Sigmoid colon (tissue), 7 donors: ENCODE measurements around the gene OTUD4. TPM values are rescaled to one million over a fixed set of nuclear protein-coding genes. Genes with fewer than 3 reads are reported as not detected.
"Not testable (repeated sequence)": the region's sequence is repeated elsewhere in the genome, so short reads cannot be mapped to it uniquely, and the experiment has no call there.

ENCODE experiments used
- DNase-seq: peaks from one replicate; pipeline ENCODE4 v3.0.0-alpha.2; 2019
- H3K27ac ChIP-seq, 4 donors: fragments of 200-600 bp; sonication (generic); one replicate each; pipeline ENCODE4 v1.5.1; 2016 to 2019; ENCODE audit warnings: mild to moderate bottlenecking in 1 of 4
- H3K27me3 ChIP-seq, 3 donors: fragments of 200-600 bp; sonication (generic); one replicate each; pipeline ENCODE4 v1.5.1; 2019; ENCODE audit warnings: mild to moderate bottlenecking in 1 of 3
- H3K36me3 ChIP-seq, 4 donors: fragments of 200-600 bp; sonication (generic); one replicate each; pipeline ENCODE4 v1.5.1; 2016 to 2019
- H3K4me1 ChIP-seq, 4 donors: fragments of 200-600 bp; sonication (generic); one replicate each; pipeline ENCODE4 v1.5.1; 2017 to 2019
- H3K4me3 ChIP-seq, 4 donors: fragments of 200-600 bp; sonication (generic); one replicate each; pipeline ENCODE4 v1.5.1; 2017 to 2019; ENCODE audit warnings: mild to moderate bottlenecking in 2 of 4, moderate library complexity in 1 of 4
- H3K9me3 ChIP-seq, 4 donors: fragments of 200-600 bp in 3 of 4; sonication (generic) in 3 of 4; one replicate each; pipeline versions ENCODE4 v1.5.1 to v1.6.1; 2013 to 2019
- CTCF ChIP-seq, 4 experiments: fragments of 450-650 bp in 3 of 4; fragments of 200-600 bp in 1 of 4; IDR thresholded peaks; one replicate each; pipeline ENCODE4 v1.5.1; 2016 to 2019; ENCODE audit warnings: antibody characterized with exemption in 4 of 4, mild to moderate bottlenecking in 3 of 4, moderate library complexity in 2 of 4
- EP300 ChIP-seq, 4 donors: sonication (generic); formaldehyde crosslinking; IDR thresholded peaks; one replicate each; pipeline ENCODE4 v1.6.1; 2017; ENCODE audit warnings: antibody characterized with exemption in 4 of 4
- POLR2A ChIP-seq, 2 donors: fragments of 450-650 bp; IDR thresholded peaks; one replicate each; pipeline ENCODE4 v1.6.1; 2016; ENCODE audit warnings: antibody characterized with exemption in 2 of 2, mild to moderate bottlenecking in 2 of 2, moderate library complexity in 2 of 2
- POLR2AphosphoS5 ChIP-seq, 4 donors: sonication (generic); formaldehyde crosslinking; IDR thresholded peaks; one replicate each; pipeline ENCODE4 v1.6.1; 2017; ENCODE audit warnings: antibody characterized with exemption in 4 of 4
- WGBS, 2 donors: extraction: QIAGEN DNeasy Blood & Tissue Kit; methylation state at CpG; one replicate each; pipeline ENCODE4 v1.1.7; 2013; 5-methylcytosine and 5-hydroxymethylcytosine counted together
- intact Hi-C: fragments of 100-400 bp; cut with DNase I; formaldehyde crosslinking; loops from one replicate; pipeline ENCODE4 v1.15.1; 2023
- polyA plus RNA-seq, 3 donors: library from polyadenylated mRNA; stranded (reverse); fragments of 200-250 nt; gene quantifications; one replicate each; pipeline ENCODE4 v1.2.3, GENCODE V29; 2013
- total RNA-seq, 4 donors: library from RNA; depleted of rRNA; stranded (reverse); fragments of >200 nt; gene quantifications; one replicate each; pipeline ENCODE4 v1.1.0, GENCODE V29; 2016
- donor health status: healthy with polysubstance abuse.
- donor health status: Bipolar disorder and iron deficiency.
- donor health status: healthy.

The OTUD4 gene
- total and polyA plus RNA-seq, 7 donors: 7.2 to 31.7 (median 27.7) TPM

GRCh38 chr4:145154573-145154972 lies 25.8 kb downstream of the OTUD4 start:
- TF ChIP-seq POLR2A (IDR thresholded peaks at IDR 0.05): no peak
- TF ChIP-seq CTCF (IDR thresholded peaks at IDR 0.05): peak in 1 of 4 experiments; percentile 48
- no peak for DNase-seq
- H3K36me3 ChIP-seq: peaks cover 0 to 66% (median 15%) of the 10 kb centered on the region in 4 donors
- WGBS, 2 donors: 74 to 97% methylated on average over 1 of the region's 1 CpG
- H3K4me3 ChIP-seq: no peak overlapping the region
- intact Hi-C loops: loop anchor here (5.0 kb wide), 1 partner anchor 37 kb away; no protein-coding TSS in a partner anchor
- H3K9me3 ChIP-seq: no peaks in the 10 kb centered on the region
- peak overlapping the region in 1 of 4 donors; percentile 50 for H3K27ac ChIP-seq
- H3K4me1 ChIP-seq: peaks cover 0 to 9% (median 0%) of the 10 kb centered on the region in 4 donors
- H3K27me3 ChIP-seq: no peaks in the 10 kb centered on the region

GRCh38 chr4:145153904-145154298 lies 26.5 kb downstream of the OTUD4 start:
- intact Hi-C loops: loop anchor here (5.0 kb wide), 1 partner anchor 37 kb away; no protein-coding TSS in a partner anchor
- TF ChIP-seq CTCF (IDR thresholded peaks at IDR 0.05) (no peak), POLR2A (IDR thresholded peaks at IDR 0.05) (no peak), POLR2AphosphoS5 (IDR thresholded peaks at IDR 0.05) (no peak), EP300 (IDR thresholded peaks at IDR 0.05) (no peak)
- peaks cover 0 to 6% (median 0%) of the 10 kb centered on the region in 4 donors for H3K4me1 ChIP-seq
- H3K36me3 ChIP-seq: peaks cover 0 to 72% (median 19%) of the 10 kb centered on the region in 4 donors
- DNase-seq: no peak
- H3K4me3 ChIP-seq: no peak overlapping the region
- H3K9me3 ChIP-seq: no peaks in the 10 kb centered on the region
- peak overlapping the region in 1 of 4 donors; percentile 50 for H3K27ac ChIP-seq
- 13 to 47% methylated on average over 1 of the region's 1 CpG for WGBS, 2 donors
- H3K27me3 ChIP-seq: no peaks in the 10 kb centered on the region

- H3K27me3 ChIP-seq: no peaks in the 10 kb centered on the region
- H3K27ac ChIP-seq: peak overlapping the region in 2 of 4 donors; percentile 35 to 50
- DNase-seq: no peak
- H3K9me3 ChIP-seq: no peaks in the 10 kb centered on the region
- peaks cover 0 to 6% (median 0%) of the 10 kb centered on the region in 4 donors for H3K4me1 ChIP-seq
- TF ChIP-seq POLR2AphosphoS5 (IDR thresholded peaks at IDR 0.05) (peak in 1 of 4 donors; percentile 21), CTCF (IDR thresholded peaks at IDR 0.05) (no peak)
- no peak overlapping the region for H3K4me3 ChIP-seq
- intact Hi-C loops: loop anchor here (5.0 kb wide), 1 partner anchor 36 kb away; no protein-coding TSS in a partner anchor
- WGBS, 2 donors: 79 to 92% methylated on average over 2 of the region's 2 CpGs
- H3K36me3 ChIP-seq: peaks cover 0 to 78% (median 20%) of the 10 kb centered on the region in 4 donors
Measured at GRCh38 chr4:145153181-145153903, 27.0 kb downstream of the OTUD4 start.

- Histone ChIP-seq H3K36me3 (peaks cover 11 to 92% (median 31%) of the 10 kb centered on the region in 4 donors), H3K4me3 (no peak overlapping the region), H3K27me3 (no peaks in the 10 kb centered on the region), H3K27ac (no peak overlapping the region), H3K9me3 (no peaks in the 10 kb centered on the region), H3K4me1 (peaks cover 0 to 6% (median 0%) of the 10 kb centered on the region in 4 donors)
- no peak for DNase-seq
- intact Hi-C loops: no loop called here
- TF ChIP-seq POLR2A (IDR thresholded peaks at IDR 0.05): no peak
- TF ChIP-seq EP300 (IDR thresholded peaks at IDR 0.05): no peak
- no peak for TF ChIP-seq POLR2AphosphoS5 (IDR thresholded peaks at IDR 0.05)
- TF ChIP-seq CTCF (IDR thresholded peaks at IDR 0.05): no peak
- 93 to 95% methylated on average over 3 of the region's 3 CpGs for WGBS, 2 donors
Measured at GRCh38 chr4:145148980-145149379, 31.4 kb downstream of the OTUD4 start.

GRCh38 chr4:145136219-145136618 lies 44.2 kb downstream of the OTUD4 start:
- intact Hi-C loops, H3K27me3 ChIP-seq, DNase-seq, H3K9me3 ChIP-seq, H3K4me3 ChIP-seq, H3K27ac ChIP-seq: not testable (repeated sequence)
- 46% methylated on average over 1 of the region's 1 CpG; no CpG with 5 or more reads in 1 of the 2 donors for WGBS, 2 donors
- H3K36me3 ChIP-seq: peaks cover 4 to 45% (median 26%) of the 10 kb centered on the region in 4 donors
- H3K4me1 ChIP-seq: peaks cover 0 to 12% (median 2%) of the 10 kb centered on the region in 4 donors
